Tongue (tissue), 2 donors: Measurements from ENCODE around the gene RXYLT1. TPM values are rescaled to one million over a fixed set of nuclear protein-coding genes. Genes with fewer than 3 reads are reported as not detected.
"Not testable (repeated sequence)": the region's sequence is repeated elsewhere in the genome, so short reads cannot be mapped to it uniquely, and the experiment has no call there.

ENCODE experiments used
- DNase-seq: peaks from one replicate; pipeline ENCODE4 v3.0.0-alpha.2; 2015
- total RNA-seq: library from RNA; depleted of rRNA; stranded (reverse); fragments of >200 nt; gene quantifications from one replicate; pipeline ENCODE4 v1.2.3, GENCODE V29; 2014

The RXYLT1 gene
- total RNA-seq, result 17.8 TPM

GRCh38 chr12:63779498-63780481 is at the start of gene RXYLT1:
TSS of gene RXYLT1 (plus strand) at chr12:63779909. CDS start at chr12:63779961, 52 bp downstream.
- peak; percentile 92 for DNase-seq

- not testable (repeated sequence) for DNase-seq
These were observed 46.9 kb upstream of the RXYLT1 start for GRCh38 chr12:63732779-63733178.

GRCh38 chr12:63733585-63733984 is 46.1 kb upstream of the RXYLT1 start:
- DNase-seq, result not testable (repeated sequence)

GRCh38 chr12:63740551-63740950 is 39.2 kb upstream of the RXYLT1 start:
- not testable (repeated sequence) for DNase-seq

GRCh38 chr12:63741431-63741830 is 38.3 kb upstream of the RXYLT1 start:
- not testable (repeated sequence) for DNase-seq

GRCh38 chr12:63744110-63744509 is 35.6 kb upstream of the RXYLT1 start:
- DNase-seq, result not testable (repeated sequence)

- DNase-seq, result not testable (repeated sequence)
These were observed 33.2 kb upstream of the RXYLT1 start for GRCh38 chr12:63746470-63746869.

- DNase-seq, result not testable (repeated sequence)
These were observed 32.6 kb upstream of the RXYLT1 start for GRCh38 chr12:63747136-63747535.

- DNase-seq, result no peak
These were observed 32.2 kb upstream of the RXYLT1 start for GRCh38 chr12:63747553-63747952.

- no peak for DNase-seq
These were observed 27.4 kb upstream of the RXYLT1 start for GRCh38 chr12:63752283-63752682.

GRCh38 chr12:63752841-63753240 is 26.9 kb upstream of the RXYLT1 start:
- DNase-seq, result no peak

GRCh38 chr12:63753743-63754142 is 26.0 kb upstream of the RXYLT1 start:
- DNase-seq, result no peak

- DNase-seq, result no peak
These were observed 15.2 kb upstream of the RXYLT1 start for GRCh38 chr12:63764481-63764880.

GRCh38 chr12:63766498-63766897 is 13.2 kb upstream of the RXYLT1 start:
- no peak for DNase-seq

- DNase-seq, result no peak
These were observed 9.3 kb upstream of the RXYLT1 start for GRCh38 chr12:63770375-63770774.

- DNase-seq, result no peak
These were observed 2.4 kb upstream of the RXYLT1 start for GRCh38 chr12:63777340-63777739.

GRCh38 chr12:63782466-63782865 is 2.8 kb downstream of the RXYLT1 start:
- no peak for DNase-seq

GRCh38 chr12:63787306-63787705 is 7.6 kb downstream of the RXYLT1 start:
- DNase-seq, result no peak

- DNase-seq, result no peak
These were observed 10.9 kb downstream of the RXYLT1 start for GRCh38 chr12:63790608-63790945.

GRCh38 chr12:63792338-63792737 is 12.6 kb downstream of the RXYLT1 start:
- peak; percentile 84 for DNase-seq

GRCh38 chr12:63795032-63795687 is 15.5 kb downstream of the RXYLT1 start:
- no peak for DNase-seq

- DNase-seq, result no peak
These were observed 16.2 kb downstream of the RXYLT1 start for GRCh38 chr12:63795944-63796343.

GRCh38 chr12:63802012-63802608 is 22.4 kb downstream of the RXYLT1 start:
- DNase-seq, result peak; percentile 51
